Activated naive CD8-positive, alpha-beta T cell (primary cell): Measurements from ENCODE around the gene MAML3.
A peak's percentile ranks its signal among the peaks of the same experiment; 100 is the strongest.

ENCODE experiments used
- H3K27ac Mint-ChIP-seq: one replicate; pipeline ENCODE4 v1.8.0; 2021; ENCODE audit warnings: mixed read lengths
- H3K27me3 Mint-ChIP-seq: one replicate; pipeline ENCODE4 v1.8.0; 2021; ENCODE audit warnings: mixed read lengths
- H3K36me3 Mint-ChIP-seq: one replicate; pipeline ENCODE4 v1.8.0; 2021; ENCODE audit warnings: mixed read lengths
- H3K4me1 Mint-ChIP-seq: one replicate; pipeline ENCODE4 v1.8.0; 2021; ENCODE audit warnings: low read depth, mixed read lengths
- H3K4me3 Mint-ChIP-seq: one replicate; pipeline ENCODE4 v1.8.0; 2021; ENCODE audit warnings: mild to moderate bottlenecking, mixed read lengths
- H3K9me3 Mint-ChIP-seq: one replicate; pipeline ENCODE4 v1.8.0; 2021; ENCODE audit warnings: low read depth, mixed read lengths

MAML3 gene

GRCh38 chr4:139900964-139901376, 253.0 kb downstream of the MAML3 start:
- Mint-ChIP-seq H3K36me3 (peaks cover 16% of the 10 kb centered on the region), H3K9me3 (peaks cover 3% of the 10 kb centered on the region), H3K4me1 (peaks cover 10% of the 10 kb centered on the region), H3K27ac (no peak overlapping the region), H3K4me3 (no peak overlapping the region), H3K27me3 (no peaks in the 10 kb centered on the region)

GRCh38 chr4:139899346-139899745, 254.6 kb downstream of the MAML3 start:
- H3K4me1 Mint-ChIP-seq = peaks cover 10% of the 10 kb centered on the region
- H3K36me3 Mint-ChIP-seq = peaks cover 9% of the 10 kb centered on the region
- H3K27me3 Mint-ChIP-seq = no peaks in the 10 kb centered on the region
- no peak overlapping the region for H3K27ac Mint-ChIP-seq
- no peak overlapping the region for H3K4me3 Mint-ChIP-seq
- peaks cover 3% of the 10 kb centered on the region for H3K9me3 Mint-ChIP-seq

- H3K4me1 Mint-ChIP-seq = peaks cover 10% of the 10 kb centered on the region
- peak overlapping the region; percentile 45 for H3K4me3 Mint-ChIP-seq
- peak overlapping the region; percentile 14 for H3K27ac Mint-ChIP-seq
- H3K36me3 Mint-ChIP-seq = peaks cover under 1% of the 10 kb centered on the region
- H3K9me3 Mint-ChIP-seq = no peaks in the 10 kb centered on the region
- no peaks in the 10 kb centered on the region for H3K27me3 Mint-ChIP-seq
Observed at GRCh38 chr4:139898293-139898692, 255.7 kb downstream of the MAML3 start.

GRCh38 chr4:139896091-139896604, 257.8 kb downstream of the MAML3 start:
- H3K36me3 Mint-ChIP-seq = no peaks in the 10 kb centered on the region
- H3K4me3 Mint-ChIP-seq = no peak overlapping the region
- no peaks in the 10 kb centered on the region for H3K9me3 Mint-ChIP-seq
- H3K27ac Mint-ChIP-seq = no peak overlapping the region
- peaks cover 8% of the 10 kb centered on the region for H3K4me1 Mint-ChIP-seq
- H3K27me3 Mint-ChIP-seq = no peaks in the 10 kb centered on the region

GRCh38 chr4:139893801-139894200, 260.2 kb downstream of the MAML3 start:
- Mint-ChIP-seq H3K27me3 (no peaks in the 10 kb centered on the region), H3K4me3 (no peak overlapping the region), H3K27ac (no peak overlapping the region), H3K4me1 (peaks cover 5% of the 10 kb centered on the region), H3K36me3 (peaks cover 7% of the 10 kb centered on the region), H3K9me3 (no peaks in the 10 kb centered on the region)

GRCh38 chr4:139892973-139893736, 260.8 kb downstream of the MAML3 start:
- H3K36me3 Mint-ChIP-seq = peaks cover 7% of the 10 kb centered on the region
- H3K4me3 Mint-ChIP-seq = no peak overlapping the region
- no peaks in the 10 kb centered on the region for H3K27me3 Mint-ChIP-seq
- H3K9me3 Mint-ChIP-seq = no peaks in the 10 kb centered on the region
- no peak overlapping the region for H3K27ac Mint-ChIP-seq
- no peaks in the 10 kb centered on the region for H3K4me1 Mint-ChIP-seq

- Mint-ChIP-seq H3K27me3 (no peaks in the 10 kb centered on the region), H3K9me3 (no peaks in the 10 kb centered on the region), H3K36me3 (peaks cover 7% of the 10 kb centered on the region), H3K4me1 (no peaks in the 10 kb centered on the region), H3K4me3 (no peak overlapping the region), H3K27ac (no peak overlapping the region)
Observed at GRCh38 chr4:139890816-139891215, 263.2 kb downstream of the MAML3 start.

- H3K4me3 Mint-ChIP-seq = no peak overlapping the region
- no peaks in the 10 kb centered on the region for H3K27me3 Mint-ChIP-seq
- H3K4me1 Mint-ChIP-seq = no peaks in the 10 kb centered on the region
- no peaks in the 10 kb centered on the region for H3K9me3 Mint-ChIP-seq
- peaks cover 7% of the 10 kb centered on the region for H3K36me3 Mint-ChIP-seq
- no peak overlapping the region for H3K27ac Mint-ChIP-seq
Observed at GRCh38 chr4:139889901-139890300, 264.1 kb downstream of the MAML3 start.

GRCh38 chr4:139889264-139889663, 264.7 kb downstream of the MAML3 start:
- Mint-ChIP-seq H3K4me1 (no peaks in the 10 kb centered on the region), H3K27ac (no peak overlapping the region), H3K4me3 (no peak overlapping the region), H3K9me3 (no peaks in the 10 kb centered on the region), H3K27me3 (no peaks in the 10 kb centered on the region), H3K36me3 (peaks cover 7% of the 10 kb centered on the region)

GRCh38 chr4:139887962-139888735, 265.8 kb downstream of the MAML3 start:
- Mint-ChIP-seq H3K4me3 (no peak overlapping the region), H3K9me3 (no peaks in the 10 kb centered on the region), H3K27ac (no peak overlapping the region), H3K4me1 (no peaks in the 10 kb centered on the region), H3K36me3 (peaks cover 10% of the 10 kb centered on the region), H3K27me3 (no peaks in the 10 kb centered on the region)

GRCh38 chr4:139887376-139887802, 266.6 kb downstream of the MAML3 start:
- H3K4me3 Mint-ChIP-seq = no peak overlapping the region
- H3K4me1 Mint-ChIP-seq = no peaks in the 10 kb centered on the region
- H3K27me3 Mint-ChIP-seq = no peaks in the 10 kb centered on the region

GRCh38 chr4:139886798-139887197, 267.2 kb downstream of the MAML3 start:
- Mint-ChIP-seq H3K9me3 (no peaks in the 10 kb centered on the region), H3K36me3 (peaks cover 15% of the 10 kb centered on the region), H3K4me3 (no peak overlapping the region), H3K27ac (no peak overlapping the region), H3K4me1 (no peaks in the 10 kb centered on the region), H3K27me3 (no peaks in the 10 kb centered on the region)

More at GRCh38 chr4:139887376-139887802, 266.6 kb downstream of the MAML3 start:
- Mint-ChIP-seq H3K27ac (no peak overlapping the region), H3K36me3 (peaks cover 13% of the 10 kb centered on the region), H3K9me3 (no peaks in the 10 kb centered on the region)

- Mint-ChIP-seq H3K4me1 (no peaks in the 10 kb centered on the region), H3K4me3 (no peak overlapping the region), H3K27ac (no peak overlapping the region), H3K27me3 (no peaks in the 10 kb centered on the region), H3K36me3 (peaks cover 11% of the 10 kb centered on the region), H3K9me3 (no peaks in the 10 kb centered on the region)
Observed at GRCh38 chr4:139884438-139884837, 269.5 kb downstream of the MAML3 start.

- Mint-ChIP-seq H3K9me3 (no peaks in the 10 kb centered on the region), H3K27me3 (no peaks in the 10 kb centered on the region), H3K36me3 (peaks cover 11% of the 10 kb centered on the region), H3K4me3 (no peak overlapping the region), H3K27ac (no peak overlapping the region), H3K4me1 (no peaks in the 10 kb centered on the region)
Observed at GRCh38 chr4:139880841-139881240, 273.1 kb downstream of the MAML3 start.

GRCh38 chr4:139878050-139878449, 275.9 kb downstream of the MAML3 start:
- H3K36me3 Mint-ChIP-seq = peaks cover 17% of the 10 kb centered on the region
- no peaks in the 10 kb centered on the region for H3K9me3 Mint-ChIP-seq
- H3K4me3 Mint-ChIP-seq = no peak overlapping the region
- no peaks in the 10 kb centered on the region for H3K27me3 Mint-ChIP-seq
- no peaks in the 10 kb centered on the region for H3K4me1 Mint-ChIP-seq
- H3K27ac Mint-ChIP-seq = peak overlapping the region; percentile 4
